ENCODE data around the gene CEBPB.
A peak's percentile ranks its signal among the peaks of the same experiment; 100 is the strongest.

Gene CEBPB

DNA sequence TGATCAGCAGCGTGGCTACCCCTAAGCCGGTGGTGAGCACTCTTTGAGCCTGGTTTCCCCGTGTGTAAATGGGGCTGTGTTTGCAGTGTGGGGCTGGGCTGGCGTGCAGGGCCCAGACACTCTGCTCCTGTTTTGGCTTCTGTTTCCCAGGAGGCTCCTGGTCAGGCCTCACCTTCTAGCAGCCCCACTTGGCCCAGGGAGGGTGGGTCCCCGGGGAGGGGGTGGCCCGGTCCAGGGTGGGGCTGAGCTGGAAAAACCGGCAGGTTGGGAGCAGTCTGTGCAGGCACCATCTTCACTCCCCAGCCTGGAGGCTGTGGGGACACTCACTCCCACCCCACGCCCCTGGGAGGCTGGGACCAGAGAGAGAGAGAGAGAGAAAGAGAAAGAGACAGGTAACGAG is 25.3 kb downstream of the CEBPB start:
- H3K27ac Mint-ChIP-seq: no peak overlapping the region
- peaks cover 0 to 3% of the 10 kb centered on the region in 2 donors for H3K4me1 Mint-ChIP-seq (ENCODE audit: low read depth in 2 of 2)
- peaks cover 33 to 52% of the 10 kb centered on the region in 2 donors for H3K27me3 Mint-ChIP-seq
- peaks cover 3% of the 10 kb centered on the region for H3K36me3 Mint-ChIP-seq (ENCODE audit: insufficient read depth)
- H3K9me3 Mint-ChIP-seq: peaks cover 0 to 2% of the 10 kb centered on the region in 2 donors
- ATAC-seq (replicated peaks) (no peak), DNase-seq (no peak)
- H3K4me3 Mint-ChIP-seq: no peak overlapping the region

DNA sequence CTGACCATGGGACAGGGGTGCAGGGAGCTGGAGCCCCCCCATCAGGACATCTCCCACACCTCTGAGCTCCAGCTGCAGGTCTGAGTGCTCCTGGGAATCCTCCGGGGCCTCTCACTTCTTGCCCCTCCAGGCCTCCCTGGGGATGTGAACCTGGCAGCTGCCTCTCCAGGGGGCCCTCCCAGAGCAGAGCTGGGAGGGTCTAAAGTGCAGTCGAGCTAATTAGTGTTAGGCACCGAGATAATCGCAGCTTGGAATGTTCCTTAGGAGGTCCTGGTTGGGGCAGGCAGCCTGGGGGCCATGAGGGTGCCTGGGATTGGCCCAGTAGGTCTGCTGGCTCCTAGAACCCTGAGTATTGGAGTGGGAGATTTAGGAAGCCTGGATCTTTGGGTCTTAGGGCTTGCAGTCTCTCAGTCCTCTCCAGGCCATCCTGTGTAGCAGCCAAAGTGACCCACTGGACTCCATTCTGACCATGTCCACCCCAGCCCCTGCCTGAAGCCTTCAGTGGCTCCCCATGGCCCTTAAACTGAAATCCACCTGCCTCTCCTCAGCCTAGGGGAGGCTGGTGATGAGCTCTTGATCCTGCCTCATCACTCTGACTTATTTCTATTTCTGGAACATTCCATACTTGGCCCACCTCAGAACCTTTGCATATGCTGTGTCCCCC is 26.0 kb downstream of the CEBPB start:
- peaks cover 33 to 52% of the 10 kb centered on the region in 2 donors for H3K27me3 Mint-ChIP-seq
- peaks cover 3% of the 10 kb centered on the region for H3K36me3 Mint-ChIP-seq (ENCODE audit: insufficient read depth)
- H3K9me3 Mint-ChIP-seq: peaks cover 0 to 2% of the 10 kb centered on the region in 2 donors
- no peak for DNase-seq
- H3K27ac Mint-ChIP-seq: no peak overlapping the region
- H3K4me3 Mint-ChIP-seq: no peak overlapping the region
- ATAC-seq (replicated peaks): no peak
- no peaks in the 10 kb centered on the region for H3K4me1 Mint-ChIP-seq (ENCODE audit: low read depth in 2 of 2)

DNA sequence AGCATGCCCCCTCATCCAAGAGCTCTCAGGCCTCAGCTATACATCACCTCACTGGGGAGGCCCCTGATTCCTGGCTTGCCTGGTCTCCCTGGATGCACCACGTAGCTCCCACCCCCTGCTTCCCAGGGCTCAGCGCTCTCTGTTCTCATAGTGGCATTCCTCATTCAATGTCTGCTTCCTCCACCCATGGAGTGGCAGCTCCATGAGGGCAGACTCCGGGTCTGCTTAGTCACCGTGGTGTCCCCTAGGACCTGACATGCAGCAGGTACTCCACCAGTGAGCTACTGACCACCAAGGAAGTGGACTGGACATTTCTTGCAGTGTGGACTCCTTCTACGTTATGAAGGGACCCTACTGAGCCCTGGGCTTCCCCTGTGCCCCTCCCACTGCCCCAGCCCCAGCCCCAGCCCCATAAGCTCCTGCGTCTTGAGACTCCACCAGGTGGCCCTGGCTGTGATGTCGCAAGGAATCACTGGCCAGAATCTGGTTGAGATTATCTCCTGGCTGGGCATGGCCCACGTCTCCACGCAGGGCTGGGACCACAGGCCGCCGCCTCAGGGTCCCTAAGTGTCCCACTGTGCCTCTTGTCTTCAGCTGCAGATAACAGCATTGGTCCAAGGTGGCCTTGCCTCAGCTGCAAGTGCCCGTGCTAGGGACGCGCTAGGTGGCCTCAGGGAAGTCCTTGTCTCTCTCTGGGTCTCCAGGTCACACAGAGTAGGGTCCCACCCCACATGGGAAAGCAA is 26.7 kb downstream of the CEBPB start:
- ATAC-seq (replicated peaks): no peak

DNA sequence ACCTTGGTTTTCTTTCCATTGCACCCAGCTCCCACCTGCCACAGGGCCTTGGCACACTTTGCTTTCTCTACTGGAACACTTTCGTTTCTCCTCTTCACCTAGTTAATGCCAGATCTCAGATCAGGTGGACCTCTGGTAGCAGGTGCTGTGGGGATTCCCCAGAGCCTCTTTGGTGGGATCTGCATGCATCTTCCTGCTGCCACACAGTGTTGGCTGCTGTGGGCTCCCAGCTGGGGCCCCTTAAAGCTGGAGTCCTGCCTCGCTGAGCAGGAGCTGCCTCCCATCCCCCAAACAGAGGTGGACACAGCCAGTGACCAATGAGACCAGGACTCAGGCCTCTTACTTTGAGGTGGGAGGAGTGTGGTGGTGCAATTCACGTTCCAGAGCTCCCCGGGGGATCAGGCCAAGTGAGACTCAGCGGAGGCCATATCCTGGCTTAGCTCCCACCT is 28.4 kb downstream of the CEBPB start:
- Mint-ChIP-seq H3K4me1 (ENCODE audit: low read depth in 2 of 2) (no peaks in the 10 kb centered on the region), H3K9me3 (peaks cover 0 to 2% of the 10 kb centered on the region in 2 donors), H3K4me3 (no peak overlapping the region), H3K36me3 (ENCODE audit: insufficient read depth) (peaks cover 3% of the 10 kb centered on the region), H3K27me3 (peaks cover 17 to 34% of the 10 kb centered on the region in 2 donors), H3K27ac (no peak overlapping the region)
- ATAC-seq (replicated peaks) (no peak), DNase-seq (no peak)

More for the DNA sequence above, 26.7 kb downstream of the CEBPB start:
- Mint-ChIP-seq H3K9me3 (peaks cover 0 to 2% of the 10 kb centered on the region in 2 donors), H3K4me3 (no peak overlapping the region), H3K4me1 (ENCODE audit: low read depth in 2 of 2) (no peaks in the 10 kb centered on the region), H3K27me3 (peaks cover 33 to 50% of the 10 kb centered on the region in 2 donors), H3K36me3 (ENCODE audit: insufficient read depth) (peaks cover 3% of the 10 kb centered on the region), H3K27ac (no peak overlapping the region)
- DNase-seq: no peak

DNA sequence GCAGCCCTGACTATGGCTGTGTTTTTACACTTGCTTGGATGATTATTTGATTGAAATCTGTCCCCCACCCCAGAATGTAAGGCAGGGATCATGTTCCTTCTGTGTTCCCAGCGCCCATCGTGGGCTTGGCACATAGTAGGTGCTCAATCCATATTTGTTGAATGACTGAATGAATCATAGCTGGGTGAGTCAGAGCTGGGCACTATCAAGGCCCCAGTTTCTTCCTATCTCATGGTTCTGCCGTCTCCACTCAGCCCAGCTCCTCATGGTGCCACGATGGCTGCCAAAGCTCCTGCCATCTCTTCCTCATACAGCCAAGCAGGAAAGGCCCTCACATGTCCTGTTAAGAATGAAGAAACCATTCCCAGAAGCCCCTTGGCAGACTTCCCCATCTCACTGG is 29.0 kb downstream of the CEBPB start:
- H3K36me3 Mint-ChIP-seq (ENCODE audit: insufficient read depth): peaks cover 6% of the 10 kb centered on the region
- no peak overlapping the region for H3K27ac Mint-ChIP-seq
- no peaks in the 10 kb centered on the region for H3K4me1 Mint-ChIP-seq (ENCODE audit: low read depth in 2 of 2)
- peaks cover 0 to 2% of the 10 kb centered on the region in 2 donors for H3K9me3 Mint-ChIP-seq
- ATAC-seq (replicated peaks) (no peak), DNase-seq (no peak)
- peaks cover 13 to 28% of the 10 kb centered on the region in 2 donors for H3K27me3 Mint-ChIP-seq
- no peak overlapping the region for H3K4me3 Mint-ChIP-seq

DNA sequence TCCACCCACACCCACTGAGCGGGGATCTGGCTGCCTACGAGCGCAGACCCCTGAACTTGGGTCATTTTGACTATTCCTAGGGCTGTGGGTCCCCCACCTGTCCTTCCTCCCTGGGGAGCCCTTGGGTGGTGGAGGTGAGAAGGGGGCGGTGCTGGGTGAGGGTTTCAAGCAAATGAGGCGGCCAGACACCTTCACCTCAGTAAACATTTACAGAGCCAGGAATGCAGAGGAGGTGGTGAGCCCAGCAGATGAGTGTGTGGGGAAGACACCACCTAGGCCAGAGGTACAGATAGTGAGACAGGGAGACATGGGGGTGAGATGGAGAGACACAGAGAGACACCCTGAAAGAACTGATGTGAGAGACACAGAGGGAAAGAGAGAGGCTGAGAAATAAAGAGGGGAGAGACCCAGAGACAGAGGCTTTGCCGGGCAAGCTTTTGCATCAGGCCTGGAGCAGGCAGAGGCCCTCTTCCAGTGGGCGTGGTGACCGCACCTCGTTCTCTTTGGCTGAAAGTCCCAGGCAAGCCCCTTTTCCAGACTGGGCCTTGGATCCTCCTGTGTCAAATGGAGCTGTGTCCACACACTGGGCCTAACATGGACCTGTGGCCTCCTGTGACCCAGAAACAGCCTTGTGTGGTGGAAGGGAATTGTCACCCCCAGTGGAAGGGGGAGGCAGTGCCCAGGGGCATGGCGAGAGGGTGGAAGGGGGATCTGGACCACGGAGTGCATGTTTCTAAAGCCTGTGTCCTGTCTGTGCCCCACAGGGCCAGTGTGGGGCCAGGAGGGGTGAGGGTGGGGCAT is 29.7 kb downstream of the CEBPB start:
- Mint-ChIP-seq H3K27ac (no peak overlapping the region), H3K9me3 (peaks cover 0 to 2% of the 10 kb centered on the region in 2 donors)

DNA sequence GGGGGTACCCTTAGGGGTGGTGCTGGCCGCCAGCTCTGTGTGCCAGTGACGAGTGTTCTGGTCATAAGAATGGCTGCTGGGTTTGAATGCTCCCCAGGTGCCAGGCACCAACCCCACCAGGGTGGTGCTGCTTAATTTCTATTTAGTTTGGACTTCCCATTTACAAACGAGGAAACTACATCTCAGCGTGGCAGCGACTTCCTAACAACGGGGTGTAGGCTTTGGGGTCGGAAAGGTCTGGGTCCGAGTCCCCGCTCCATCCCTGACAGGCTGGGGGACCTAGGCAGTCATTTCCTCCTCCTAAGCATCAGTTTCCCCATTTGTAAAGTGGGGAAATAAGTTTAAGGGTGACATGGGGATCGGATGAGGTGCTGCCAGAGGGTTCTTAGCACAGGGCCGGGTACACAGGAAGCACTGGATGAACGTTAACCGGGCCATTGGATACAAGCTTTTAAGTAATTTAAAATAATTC is 30.3 kb downstream of the CEBPB start:
- H3K9me3 Mint-ChIP-seq: peaks cover 0 to 2% of the 10 kb centered on the region in 2 donors

More for the DNA sequence above, 29.7 kb downstream of the CEBPB start:
- ATAC-seq (replicated peaks): no peak
- H3K4me3 Mint-ChIP-seq: no peak overlapping the region
- peaks cover 13 to 21% of the 10 kb centered on the region in 2 donors for H3K27me3 Mint-ChIP-seq
- H3K4me1 Mint-ChIP-seq (ENCODE audit: low read depth in 2 of 2): no peaks in the 10 kb centered on the region
- H3K36me3 Mint-ChIP-seq (ENCODE audit: insufficient read depth): peaks cover 9% of the 10 kb centered on the region
- no peak for DNase-seq

DNA sequence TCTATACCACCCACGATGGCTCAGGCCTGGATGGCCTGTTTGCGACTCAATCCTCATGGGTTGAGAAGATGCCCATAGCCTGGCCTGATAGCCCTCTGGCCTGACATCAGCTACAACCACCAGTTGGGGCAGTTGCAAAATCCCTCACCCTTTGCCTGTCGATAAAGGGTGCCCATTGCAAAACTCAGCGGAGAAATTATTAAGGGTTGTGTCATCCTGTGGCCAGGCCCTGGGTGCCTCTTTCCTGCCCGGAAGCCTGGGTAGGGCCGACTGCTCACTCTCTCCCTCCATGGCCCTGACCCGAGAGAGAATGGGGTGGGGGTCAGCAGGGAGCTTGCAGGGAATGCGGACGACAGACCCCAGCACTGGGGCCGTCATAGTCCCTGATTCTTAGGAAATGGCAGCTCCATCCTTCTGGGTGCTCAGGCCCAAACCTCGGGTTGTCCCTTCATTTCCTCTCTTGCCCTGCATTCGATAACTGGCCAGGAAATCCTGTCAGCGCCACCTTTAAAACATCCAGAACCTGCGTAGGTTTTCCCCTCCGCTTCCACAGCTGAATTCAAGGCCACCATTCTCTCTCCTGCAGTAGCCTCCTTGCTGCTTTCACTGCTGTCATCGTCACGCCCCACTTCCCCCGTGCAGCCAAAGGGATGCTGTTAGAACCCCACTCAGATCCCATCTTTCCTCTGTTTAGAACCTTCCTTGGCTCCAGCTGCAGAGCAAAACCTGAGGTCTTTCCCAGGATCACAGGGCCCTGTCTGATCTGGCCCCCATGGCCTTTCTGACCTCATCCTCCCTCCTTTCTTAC is 31.1 kb downstream of the CEBPB start:
- peaks cover 7 to 14% of the 10 kb centered on the region in 2 donors for H3K27me3 Mint-ChIP-seq
- ATAC-seq (replicated peaks): no peak

More for the DNA sequence above, 30.3 kb downstream of the CEBPB start:
- DNase-seq (no peak), ATAC-seq (replicated peaks) (no peak)
- Mint-ChIP-seq H3K4me1 (ENCODE audit: low read depth in 2 of 2) (no peaks in the 10 kb centered on the region), H3K27ac (no peak overlapping the region), H3K4me3 (no peak overlapping the region), H3K36me3 (ENCODE audit: insufficient read depth) (peaks cover 9% of the 10 kb centered on the region), H3K27me3 (peaks cover 12 to 15% of the 10 kb centered on the region in 2 donors)

DNA sequence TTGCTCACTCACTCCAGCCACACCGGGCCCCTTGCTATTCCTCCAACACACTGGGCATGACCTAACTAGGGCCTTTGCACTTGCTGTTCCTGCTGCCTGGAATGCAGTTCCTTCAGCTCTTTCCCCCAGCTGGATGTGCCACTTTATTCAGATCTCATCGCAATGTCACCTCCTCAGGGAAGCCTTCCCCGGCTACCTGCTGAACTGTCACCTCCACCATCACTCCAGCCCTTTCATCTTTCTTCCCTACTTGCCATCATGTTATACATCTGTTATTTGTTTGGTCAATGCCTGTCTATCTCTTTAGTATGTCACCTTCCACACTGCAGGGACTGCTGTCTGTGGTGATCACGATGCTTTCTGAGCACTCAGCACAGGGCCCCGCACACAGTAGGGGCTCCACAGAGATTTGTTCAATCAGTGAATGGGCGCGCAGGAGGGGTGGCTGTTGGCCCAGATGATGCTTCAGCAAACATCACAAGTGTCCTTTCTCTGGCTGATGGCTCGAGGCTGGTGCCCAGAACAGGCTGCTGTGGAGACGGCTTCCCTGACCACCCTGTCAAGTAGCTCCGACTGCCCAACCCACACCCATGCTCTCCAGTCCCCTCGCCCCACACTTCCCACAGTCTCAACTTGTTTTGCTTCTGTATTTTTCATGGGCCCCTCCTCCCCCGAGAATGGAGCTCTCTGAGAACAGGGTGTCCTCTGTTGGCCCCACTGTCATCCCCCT is 31.8 kb downstream of the CEBPB start:
- Mint-ChIP-seq H3K4me1 (ENCODE audit: low read depth in 2 of 2) (no peaks in the 10 kb centered on the region), H3K9me3 (peaks cover 0 to 2% of the 10 kb centered on the region in 2 donors), H3K27ac (no peak overlapping the region), H3K27me3 (peaks cover 7 to 14% of the 10 kb centered on the region in 2 donors), H3K36me3 (ENCODE audit: insufficient read depth) (peaks cover 11% of the 10 kb centered on the region), H3K4me3 (peak overlapping the region in 1 of 2 donors; percentile 0)
- ATAC-seq (replicated peaks): no peak
- no peak for DNase-seq

More for the DNA sequence above, 31.1 kb downstream of the CEBPB start:
- H3K4me1 Mint-ChIP-seq (ENCODE audit: low read depth in 2 of 2): no peaks in the 10 kb centered on the region
- DNase-seq: no peak
- no peak overlapping the region for H3K4me3 Mint-ChIP-seq
- H3K36me3 Mint-ChIP-seq (ENCODE audit: insufficient read depth): peaks cover 11% of the 10 kb centered on the region
- H3K27ac Mint-ChIP-seq: no peak overlapping the region
- peaks cover 0 to 2% of the 10 kb centered on the region in 2 donors for H3K9me3 Mint-ChIP-seq

DNA sequence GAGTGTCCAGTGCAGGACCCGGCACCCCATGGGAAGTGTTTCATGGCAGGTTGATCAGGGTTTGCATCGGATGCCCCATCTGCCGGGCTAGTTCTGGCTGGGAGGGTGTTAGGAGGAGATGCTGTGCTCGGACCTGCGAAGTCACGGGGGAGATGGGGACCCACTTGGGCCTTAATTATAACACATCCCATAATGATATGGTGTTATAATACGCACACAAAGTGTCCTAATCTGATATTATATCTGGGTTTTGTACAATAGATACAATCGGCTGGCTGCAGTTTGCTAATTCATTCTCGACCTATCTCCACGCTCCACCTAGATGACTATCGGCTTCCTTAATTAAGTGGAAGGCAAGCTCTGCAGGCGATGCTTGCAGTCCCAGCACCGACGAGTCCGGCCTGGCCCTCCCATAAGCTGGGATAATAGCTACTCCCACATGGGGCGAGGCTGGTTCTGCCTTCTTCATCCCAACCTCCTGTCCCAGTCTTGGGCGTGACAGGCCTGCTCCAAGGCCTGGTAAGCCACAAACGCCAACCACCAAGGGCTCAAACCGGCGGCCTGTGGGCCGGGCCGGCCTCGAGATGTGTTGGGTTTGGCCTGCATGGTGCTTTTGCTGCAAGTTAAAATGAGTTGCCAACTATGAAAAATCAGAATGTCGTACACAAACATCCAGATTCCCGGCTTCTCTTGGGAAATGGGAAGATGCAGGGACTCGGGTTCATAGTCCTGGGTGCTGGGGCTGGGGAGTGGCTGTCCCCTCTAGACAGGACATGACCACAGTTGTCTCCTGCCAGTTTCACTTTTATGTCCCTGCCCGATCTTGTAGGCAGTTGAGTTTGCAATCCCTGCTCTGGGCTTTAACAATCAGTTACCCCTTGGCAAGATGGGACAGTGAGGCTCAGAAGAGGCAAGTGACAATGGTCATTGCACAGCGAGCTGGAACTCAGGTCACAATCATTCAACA is 32.7 kb downstream of the CEBPB start:
- H3K9me3 Mint-ChIP-seq: peaks cover 0 to 2% of the 10 kb centered on the region in 2 donors
- no peak overlapping the region for H3K4me3 Mint-ChIP-seq
- ATAC-seq (replicated peaks): no peak
- H3K36me3 Mint-ChIP-seq (ENCODE audit: insufficient read depth): peaks cover 11% of the 10 kb centered on the region
- no peak for DNase-seq
- H3K4me1 Mint-ChIP-seq (ENCODE audit: low read depth in 2 of 2): no peaks in the 10 kb centered on the region
- H3K27ac Mint-ChIP-seq: no peak overlapping the region
- peaks cover 7 to 14% of the 10 kb centered on the region in 2 donors for H3K27me3 Mint-ChIP-seq

DNA sequence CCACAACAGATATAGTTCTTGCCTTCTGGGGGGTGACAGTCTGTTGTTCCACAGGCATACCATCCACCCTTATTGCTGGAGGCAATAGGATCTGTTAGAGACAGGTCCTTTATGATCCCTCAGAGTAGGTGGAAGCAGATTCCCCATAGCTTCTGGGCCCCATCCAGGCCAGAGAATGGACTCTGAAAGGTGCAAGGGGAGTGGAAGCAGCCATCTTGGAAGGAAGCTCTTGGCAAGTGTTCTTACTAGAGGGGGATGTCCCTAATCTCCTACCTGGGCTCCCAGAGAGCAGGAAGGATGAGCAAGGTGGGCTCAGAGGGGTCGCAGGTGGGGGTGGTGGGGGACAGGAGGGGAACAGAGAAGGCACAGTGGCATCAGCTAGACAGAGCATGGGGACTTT is 33.4 kb downstream of the CEBPB start:
- H3K27ac Mint-ChIP-seq: no peak overlapping the region
- ATAC-seq (replicated peaks) (no peak), DNase-seq (no peak)
- H3K4me1 Mint-ChIP-seq (ENCODE audit: low read depth in 2 of 2): no peaks in the 10 kb centered on the region
- peaks cover 0 to 2% of the 10 kb centered on the region in 2 donors for H3K9me3 Mint-ChIP-seq
- H3K36me3 Mint-ChIP-seq (ENCODE audit: insufficient read depth): peaks cover 8% of the 10 kb centered on the region
- no peak overlapping the region for H3K4me3 Mint-ChIP-seq
- H3K27me3 Mint-ChIP-seq: peaks cover 2 to 14% of the 10 kb centered on the region in 2 donors
